DMS153 treated with DMSO at 0.1 percent for 48 hours (cell line): ENCODE measurements around the gene FOXB1.

Source experiments
- DNase-seq: peaks from one replicate; lab custom pipeline; 2025; ENCODE audit not compliant: unreplicated experiment; lab: John Stamatoyannopoulos, UW

Gene FOXB1

GRCh38 chr15:60017538-60018520 is 13.7 kb downstream of the FOXB1 start:
- DNase-seq, result no peak

GRCh38 chr15:60020736-60021135 is 16.6 kb downstream of the FOXB1 start:
- DNase-seq, result no peak

- DNase-seq, result no peak
These were observed 17.7 kb downstream of the FOXB1 start for GRCh38 chr15:60021589-60022378.

DNA sequence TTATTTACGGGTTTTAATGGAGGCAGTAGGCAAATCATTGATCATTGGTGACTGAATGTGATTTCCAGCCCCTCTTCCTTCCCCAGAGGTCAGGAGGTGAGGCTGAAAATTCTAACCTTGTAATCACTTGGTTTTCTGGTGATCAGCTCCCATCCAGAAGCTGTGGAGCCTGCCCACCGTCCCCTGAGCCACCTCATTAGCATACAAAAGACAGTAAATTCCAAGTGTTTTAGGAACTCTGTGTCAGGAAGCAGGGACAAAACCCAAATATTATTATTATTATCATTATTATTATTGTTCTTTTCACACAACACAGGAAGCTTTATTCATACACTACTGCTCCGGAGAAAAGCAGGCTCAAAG is 18.2 kb downstream of the FOXB1 start:
- no peak for DNase-seq

- no peak for DNase-seq
These were observed 22.4 kb downstream of the FOXB1 start for GRCh38 chr15:60026555-60026954.

DNA sequence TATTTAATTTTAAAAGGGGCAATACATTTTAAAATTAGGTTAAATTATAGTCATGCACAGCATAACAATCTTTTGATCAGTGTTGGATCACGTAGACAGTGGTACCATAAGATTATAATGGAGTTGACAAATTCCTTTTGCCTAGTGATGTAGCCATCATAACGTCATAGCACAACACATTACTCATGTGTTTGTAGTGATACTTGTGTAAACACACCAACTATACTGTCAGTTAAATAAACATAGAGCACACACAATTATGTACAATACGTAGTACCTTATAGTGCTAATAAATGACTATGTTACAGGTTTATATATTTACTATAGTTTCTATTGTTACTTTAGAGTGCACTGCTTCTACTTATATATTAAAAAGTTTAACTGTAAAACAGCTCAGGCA is 31.2 kb downstream of the FOXB1 start:
- no peak for DNase-seq

DNA sequence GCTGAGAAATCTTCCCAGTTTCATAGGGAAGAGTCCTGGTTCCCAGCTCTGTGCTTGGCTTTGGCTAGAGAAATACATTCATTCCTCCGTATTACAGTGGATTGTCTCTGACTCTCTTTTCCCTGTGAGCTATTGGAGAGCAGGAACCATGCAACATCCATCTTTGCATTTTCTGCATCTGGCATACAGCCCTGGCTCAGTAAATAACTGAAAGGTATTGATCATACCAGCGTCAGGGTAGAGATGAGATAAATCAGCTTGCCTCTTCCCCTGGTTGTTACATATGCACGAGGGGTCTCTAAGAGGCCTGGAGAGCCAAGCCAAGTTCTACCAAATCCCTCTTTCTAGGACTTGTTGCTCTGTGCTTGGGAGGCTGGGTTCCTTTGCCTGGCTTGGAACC is 35.2 kb downstream of the FOXB1 start:
- DNase-seq, result no peak

DNA sequence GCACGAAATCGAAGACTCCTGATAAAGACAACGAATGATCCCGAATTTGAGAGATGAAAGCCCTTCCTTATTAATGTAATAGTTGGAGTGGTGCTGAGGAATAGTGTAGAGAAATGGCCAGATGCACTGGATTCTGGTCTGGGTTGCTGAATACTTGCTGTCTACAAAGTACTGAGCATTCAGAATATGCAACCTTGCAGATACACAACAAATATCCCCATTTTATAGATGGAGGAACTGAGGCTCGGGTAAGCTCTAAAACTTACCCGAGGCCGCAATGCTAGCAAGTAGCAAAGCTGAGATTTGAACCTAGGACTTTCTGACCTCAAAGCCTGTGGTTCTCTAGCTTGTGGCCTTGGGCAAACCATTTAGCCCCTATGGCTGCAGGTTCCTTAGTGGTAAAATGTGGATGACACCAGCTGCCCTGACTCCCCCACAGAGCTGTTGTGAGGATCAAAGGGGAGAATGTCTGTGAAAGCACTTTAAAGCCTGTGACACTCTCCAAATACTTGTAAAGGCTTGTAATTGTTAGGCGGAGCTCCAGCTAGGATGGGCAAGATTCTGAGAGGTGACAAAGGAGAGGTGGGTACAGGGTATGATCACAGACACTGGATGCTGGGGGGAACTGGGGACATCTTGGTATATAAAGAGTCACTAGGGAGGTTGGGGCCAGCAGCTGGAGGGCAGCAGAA is 39.8 kb downstream of the FOXB1 start:
- no peak for DNase-seq

- no peak for DNase-seq
These were observed 40.6 kb downstream of the FOXB1 start for GRCh38 chr15:60044636-60045270.

- DNase-seq, result no peak
These were observed 43.6 kb downstream of the FOXB1 start for GRCh38 chr15:60047701-60048100.

GRCh38 chr15:60049948-60050347 is 45.8 kb downstream of the FOXB1 start:
- DNase-seq, result no peak

DNA sequence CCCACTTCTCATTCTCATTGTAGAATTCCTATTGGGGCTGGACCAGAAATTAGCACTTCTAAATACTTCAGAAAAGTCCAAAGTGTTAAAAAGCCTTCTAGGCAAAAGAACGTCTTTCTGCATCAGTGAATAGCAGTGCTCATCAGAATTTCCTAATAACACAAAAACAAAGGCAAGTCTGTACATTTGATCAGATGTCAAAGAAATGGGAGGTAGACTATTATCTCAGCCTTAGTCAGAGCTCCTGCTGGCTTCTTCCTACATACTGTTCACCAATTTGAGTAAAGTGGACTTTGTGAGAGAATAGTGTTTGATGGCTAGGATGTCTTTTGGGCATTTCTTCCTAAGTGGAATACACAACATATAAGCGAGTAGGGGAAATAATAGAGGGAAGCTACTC is 48.7 kb downstream of the FOXB1 start:
- DNase-seq, result no peak

GRCh38 chr15:60054472-60054871 is 50.4 kb downstream of the FOXB1 start:
- DNase-seq, result no peak
